Adrenal gland (tissue), 5 donors: ENCODE measurements around the gene DLGAP1.

Experiments used
- CTCF ChIP-seq, 6 experiments: fragments of 450-650 bp in 4 of 6; fragments of 200-600 bp in 2 of 6; sonication (generic) in 1 of 6; IDR thresholded peaks; 1 replicate in 5 of 6; 2 replicates in 1 of 6; pipeline versions ENCODE4 v1.5.1 to v1.8.0; 2016 to 2021; ENCODE audit warnings: antibody characterized with exemption in 6 of 6, mild to moderate bottlenecking in 2 of 6, moderate library complexity in 1 of 6
- POLR2A ChIP-seq, 2 donors: fragments of 450-650 bp; IDR thresholded peaks; one replicate each; pipeline ENCODE4 v1.6.1; 2017; ENCODE audit warnings: antibody characterized with exemption in 2 of 2, mild to moderate bottlenecking in 2 of 2, moderate library complexity in 1 of 2
- donor health status: DM: no; HTN: no; CAD: no.

GRCh38 chr18:4357579-4357978 is 97.5 kb downstream of the DLGAP1 start:
- TF ChIP-seq POLR2A (IDR thresholded peaks at IDR 0.05) (no peak), CTCF (IDR thresholded peaks at IDR 0.05) (no peak)
